OCI-LY1 (cell line): Measurements from ENCODE around the gene RPA1.

ENCODE experiments used
- H2AFZ ChIP-seq: fragments of 200-600 bp; sonication (generic), shearing (Covaris generic); 2 replicates; pipeline ENCODE4 v1.6.0; 2014; ENCODE audit warnings: antibody characterized with exemption, mild to moderate bottlenecking, low read length
- H3F3A ChIP-seq: fragments of 200-600 bp; sonication (generic), shearing (Covaris generic); 2 replicates; pipeline ENCODE4 v1.6.0; 2014; ENCODE audit warnings: mild to moderate bottlenecking, antibody characterized with exemption, low read length, moderate library complexity; ENCODE audit not compliant: insufficient read depth
- H3K27ac ChIP-seq: fragments of 200-600 bp; sonication (generic); 2 replicates; pipeline ENCODE4 v1.5.1; 2014; ENCODE audit warnings: low read length, mixed run types, mild to moderate bottlenecking, low read depth; ENCODE audit not compliant: poor library complexity, severe bottlenecking
- H3K27me3 ChIP-seq: fragments of 200-600 bp; sonication (generic); 2 replicates; pipeline ENCODE4 v1.6.0; 2014; ENCODE audit warnings: antibody characterized with exemption, mild to moderate bottlenecking, low read length, moderate library complexity; ENCODE audit not compliant: insufficient read depth
- H3K36me3 ChIP-seq: fragments of 200-600 bp; sonication (generic); 2 replicates; pipeline ENCODE4 v1.6.1; 2014; ENCODE audit warnings: mild to moderate bottlenecking, antibody characterized with exemption, low read length, moderate library complexity, mixed read lengths; ENCODE audit not compliant: insufficient read depth
- H3K4me1 ChIP-seq: fragments of 200-600 bp; sonication (generic); 2 replicates; pipeline ENCODE4 v1.5.1; 2014; ENCODE audit warnings: mild to moderate bottlenecking, low read length, moderate library complexity; ENCODE audit not compliant: insufficient read depth, severe bottlenecking
- H3K4me2 ChIP-seq: fragments of 200-600 bp; sonication (generic), shearing (Covaris generic); 2 replicates; pipeline ENCODE4 v1.6.1; 2014; ENCODE audit warnings: low read length
- H3K4me3 ChIP-seq: fragments of 200-600 bp; sonication (generic); 2 replicates; pipeline ENCODE4 v1.5.1; 2014; ENCODE audit warnings: low read length, low read depth, mild to moderate bottlenecking, mixed read lengths; ENCODE audit not compliant: poor library complexity, severe bottlenecking
- H3K79me2 ChIP-seq: fragments of 200-600 bp; shearing (Covaris generic); 2 replicates; pipeline ENCODE4 v1.6.1; 2016; ENCODE audit warnings: mixed run types, low read length, mixed read lengths; ENCODE audit not compliant: insufficient read depth
- H3K9ac ChIP-seq: fragments of 200-600 bp; sonication (generic), shearing (Covaris generic); 2 replicates; pipeline ENCODE4 v1.6.1; 2014; ENCODE audit warnings: mild to moderate bottlenecking, low read length, mixed read lengths
- H3K9me2 ChIP-seq: fragments of 200-600 bp; sonication (generic), shearing (Covaris generic); 2 replicates; pipeline ENCODE4 v1.6.1; 2014; ENCODE audit warnings: low read depth, mild to moderate bottlenecking, low read length, mixed read lengths
- H3K9me3 ChIP-seq: fragments of 200-600 bp; shearing (Covaris generic); 2 replicates; pipeline ENCODE4 v1.6.1; 2014; ENCODE audit warnings: low read length, mixed read lengths
- H4K20me1 ChIP-seq: fragments of 200-600 bp; sonication (generic), shearing (Covaris generic); 2 replicates; pipeline ENCODE4 v1.6.0; 2016; ENCODE audit warnings: mild to moderate bottlenecking, low read length; ENCODE audit not compliant: insufficient read depth
- EZH2 ChIP-seq: fragments of 200-600 bp; sonication (generic), shearing (Covaris generic); IDR thresholded peaks from 2 replicates; pipeline ENCODE4 v1.8.0; 2017; ENCODE audit warnings: borderline replicate concordance, mixed run types, mild to moderate bottlenecking, antibody characterized with exemption, low read length, moderate library complexity, mixed read lengths
- TF ChIP-seq, protein P1 (sequence below): fragments of 200-600 bp; sonication (generic), shearing (Covaris generic); IDR thresholded peaks from 2 replicates; pipeline ENCODE4 v1.5.1; 2017; ENCODE audit warnings: mild to moderate bottlenecking, antibody characterized with exemption, low read length, moderate library complexity, mixed read lengths

The RPA1 gene

DNA sequence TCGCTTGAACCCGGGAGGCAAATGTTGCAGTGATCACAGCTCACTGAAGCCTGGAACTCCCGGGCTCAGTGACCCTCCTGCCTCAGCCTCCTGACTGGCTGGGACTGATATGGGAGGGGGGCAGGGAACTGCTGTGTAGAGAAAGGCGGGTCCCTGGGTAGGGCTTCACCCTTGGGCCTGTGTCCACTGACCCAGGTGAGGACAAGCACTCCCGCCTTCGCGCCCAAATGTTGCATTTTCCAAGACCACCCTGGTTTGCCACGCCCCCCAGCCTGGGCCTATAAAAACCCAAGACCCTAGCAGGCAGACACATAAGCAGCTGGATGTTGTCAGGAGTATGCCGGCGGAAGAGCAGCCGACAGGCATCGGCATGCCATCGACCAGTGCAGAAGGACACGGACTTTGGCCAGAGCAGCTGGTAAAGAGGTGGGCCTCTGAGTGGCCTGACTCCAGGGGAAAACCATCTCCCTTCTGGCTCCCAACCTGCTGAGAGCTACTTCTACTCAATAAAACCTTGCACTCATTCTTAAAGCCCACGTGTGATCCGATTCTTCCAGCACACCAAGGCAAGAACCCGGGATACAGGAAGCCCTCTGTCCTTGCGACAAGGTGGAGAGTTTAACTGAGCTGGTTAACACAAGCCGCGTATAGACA lies 19.2 kb upstream of the RPA1 start:
- no peak overlapping the region for H2AFZ ChIP-seq
- H3K36me3 ChIP-seq, result peaks cover 53% of the 10 kb centered on the region
- no peaks in the 10 kb centered on the region for H3F3A ChIP-seq
- no peaks in the 10 kb centered on the region for H3K79me2 ChIP-seq
- no peaks in the 10 kb centered on the region for H3K4me1 ChIP-seq
- H3K4me3 ChIP-seq, result no peak overlapping the region
- H3K27ac ChIP-seq, result no peak overlapping the region
- no peak overlapping the region for H3K9ac ChIP-seq
- H3K27me3 ChIP-seq, result no peaks in the 10 kb centered on the region
- no peaks in the 10 kb centered on the region for H3K9me3 ChIP-seq
- H4K20me1 ChIP-seq, result no peaks in the 10 kb centered on the region
- TF ChIP-seq, protein P1, sequence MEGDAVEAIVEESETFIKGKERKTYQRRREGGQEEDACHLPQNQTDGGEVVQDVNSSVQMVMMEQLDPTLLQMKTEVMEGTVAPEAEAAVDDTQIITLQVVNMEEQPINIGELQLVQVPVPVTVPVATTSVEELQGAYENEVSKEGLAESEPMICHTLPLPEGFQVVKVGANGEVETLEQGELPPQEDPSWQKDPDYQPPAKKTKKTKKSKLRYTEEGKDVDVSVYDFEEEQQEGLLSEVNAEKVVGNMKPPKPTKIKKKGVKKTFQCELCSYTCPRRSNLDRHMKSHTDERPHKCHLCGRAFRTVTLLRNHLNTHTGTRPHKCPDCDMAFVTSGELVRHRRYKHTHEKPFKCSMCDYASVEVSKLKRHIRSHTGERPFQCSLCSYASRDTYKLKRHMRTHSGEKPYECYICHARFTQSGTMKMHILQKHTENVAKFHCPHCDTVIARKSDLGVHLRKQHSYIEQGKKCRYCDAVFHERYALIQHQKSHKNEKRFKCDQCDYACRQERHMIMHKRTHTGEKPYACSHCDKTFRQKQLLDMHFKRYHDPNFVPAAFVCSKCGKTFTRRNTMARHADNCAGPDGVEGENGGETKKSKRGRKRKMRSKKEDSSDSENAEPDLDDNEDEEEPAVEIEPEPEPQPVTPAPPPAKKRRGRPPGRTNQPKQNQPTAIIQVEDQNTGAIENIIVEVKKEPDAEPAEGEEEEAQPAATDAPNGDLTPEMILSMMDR, result no peak
- no peak for TF ChIP-seq EZH2
- no peak overlapping the region for H3K4me2 ChIP-seq
- H3K9me2 ChIP-seq, result no peaks in the 10 kb centered on the region

DNA sequence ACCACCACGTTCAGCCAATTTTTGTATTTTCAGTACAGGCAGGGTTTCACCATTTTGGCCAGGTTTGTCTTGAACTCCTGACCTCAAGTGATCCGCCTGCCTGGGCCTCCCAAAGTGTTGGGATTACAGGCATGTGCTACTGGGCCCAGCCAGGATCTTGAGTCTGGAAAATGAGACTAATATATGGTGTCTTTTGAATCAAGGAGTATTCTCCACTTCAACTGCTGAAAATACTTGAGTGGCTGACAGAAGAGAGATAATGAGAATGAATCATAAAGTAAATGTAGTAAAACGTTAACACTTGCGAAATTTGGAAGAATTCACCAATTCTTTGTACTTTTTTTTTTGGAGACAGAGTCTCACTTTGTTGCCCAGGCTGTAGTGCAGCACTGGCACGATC lies 16.7 kb upstream of the RPA1 start:
- H3K4me2 ChIP-seq, result no peak overlapping the region
- H3K9ac ChIP-seq, result no peak overlapping the region
- H3K27me3 ChIP-seq, result no peaks in the 10 kb centered on the region
- H3K27ac ChIP-seq, result no peak overlapping the region
- TF ChIP-seq EZH2, result no peak
- TF ChIP-seq, protein P1, result no peak
- H3K4me1 ChIP-seq, result no peaks in the 10 kb centered on the region
- H3K36me3 ChIP-seq, result peaks cover 56% of the 10 kb centered on the region
- H3F3A ChIP-seq, result no peaks in the 10 kb centered on the region
- H2AFZ ChIP-seq, result no peak overlapping the region
- no peaks in the 10 kb centered on the region for H3K79me2 ChIP-seq
- H3K4me3 ChIP-seq, result no peak overlapping the region
- no peaks in the 10 kb centered on the region for H4K20me1 ChIP-seq
- no peaks in the 10 kb centered on the region for H3K9me2 ChIP-seq
- H3K9me3 ChIP-seq, result no peaks in the 10 kb centered on the region

- H3K27ac ChIP-seq, result peak overlapping the region; percentile 7
- no peak overlapping the region for H2AFZ ChIP-seq
- peaks cover 54% of the 10 kb centered on the region for H3K36me3 ChIP-seq
Measured at GRCh38 chr17:1820528-1821252, 9.1 kb upstream of the RPA1 start.

More at GRCh38 chr17:1820528-1821252, 9.1 kb upstream of the RPA1 start:
- Histone ChIP-seq H3F3A (0 out of 2 replicates have a peak, but pooled peaks cover 3% of the 10 kb centered on the region), H3K4me1 (peaks cover 34% of the 10 kb centered on the region), H3K9me3 (no peaks in the 10 kb centered on the region), H3K4me2 (no peak overlapping the region), H3K9me2 (no peaks in the 10 kb centered on the region), H3K27me3 (no peaks in the 10 kb centered on the region), H3K79me2 (peaks cover 9% of the 10 kb centered on the region; the same call in 1 of the 2 replicates), H3K4me3 (no peak overlapping the region), H3K9ac (no peak overlapping the region), H4K20me1 (no peaks in the 10 kb centered on the region)
- TF ChIP-seq EZH2, result no peak
- TF ChIP-seq, protein P1, result no peak
